Smooth muscle cell (in vitro differentiated cells): ENCODE data around the gene ATP6V0A1. TPM values are rescaled to one million over a fixed set of nuclear protein-coding genes. Genes with fewer than 3 reads are reported as not detected.
A peak's percentile ranks its signal among the peaks of the same experiment; 100 is the strongest.

Experiments used
- DNase-seq: peaks from one replicate; lab custom pipeline; 2025; ENCODE audit not compliant: unreplicated experiment; lab: John Stamatoyannopoulos, UW
- H2AFZ ChIP-seq: fragments of 200-600 bp; sonication (generic); 2 replicates; pipeline ENCODE4 v1.6.0; 2016; ENCODE audit warnings: antibody characterized with exemption, low read depth, mild to moderate bottlenecking
- H3F3A ChIP-seq: fragments of 200-600 bp; sonication (generic); 2 replicates; pipeline ENCODE4 v1.6.0; 2017; ENCODE audit warnings: antibody characterized with exemption, low read depth
- H3K27ac ChIP-seq: fragments of 200-600 bp; sonication (generic); 2 replicates; pipeline ENCODE4 v1.5.1; 2016; ENCODE audit warnings: low read depth, mild to moderate bottlenecking
- H3K27me3 ChIP-seq: fragments of 200-600 bp; sonication (generic); 2 replicates; pipeline ENCODE4 v1.6.1; 2016; ENCODE audit warnings: low read depth, mild to moderate bottlenecking
- H3K36me3 ChIP-seq: fragments of 200-600 bp; sonication (generic); 2 replicates; pipeline ENCODE4 v1.5.1; 2016; ENCODE audit warnings: low read depth
- H3K4me1 ChIP-seq: fragments of 200-600 bp; sonication (generic); 2 replicates; pipeline ENCODE4 v1.5.1; 2016; ENCODE audit warnings: low read depth
- H3K4me2 ChIP-seq: fragments of 200-600 bp; sonication (generic); 2 replicates; pipeline ENCODE4 v1.6.0; 2016; ENCODE audit warnings: mild to moderate bottlenecking
- H3K4me3 ChIP-seq: fragments of 200-600 bp; sonication (generic); 2 replicates; pipeline ENCODE4 v1.5.1; 2016; ENCODE audit warnings: mild to moderate bottlenecking
- H3K79me2 ChIP-seq: fragments of 200-600 bp; sonication (generic); 2 replicates; pipeline ENCODE4 v1.6.0; 2016; ENCODE audit warnings: low read depth, mild to moderate bottlenecking
- H3K9ac ChIP-seq: fragments of 200-600 bp; sonication (generic); 2 replicates; pipeline ENCODE4 v1.6.0; 2016; ENCODE audit warnings: low read depth
- H3K9me3 ChIP-seq: fragments of 200-600 bp; sonication (generic); replicated peaks from 2 replicates; pipeline ENCODE4 v1.5.1; 2016; ENCODE audit warnings: low read depth
- H4K20me1 ChIP-seq: fragments of 200-600 bp; sonication (generic); 2 replicates; pipeline ENCODE4 v1.6.0; 2016; ENCODE audit warnings: low read depth
- CTCF ChIP-seq: fragments of 200-600 bp; sonication (generic); IDR thresholded peaks from 2 replicates; pipeline ENCODE4 v1.5.1; 2017; ENCODE audit warnings: borderline replicate concordance, mild to moderate bottlenecking, antibody characterized with exemption; ENCODE audit not compliant: insufficient read depth, poor library complexity, severe bottlenecking
- WGBS: methylation state at CpG from one replicate; pipeline ENCODE4 v1.1.7; 2016; ENCODE audit warnings: low lambda C conversion rate; 5-methylcytosine and 5-hydroxymethylcytosine counted together
- polyA plus RNA-seq: library from polyadenylated mRNA; unstranded; fragments of >200 nt; fragmentation: Nextera tagmentation; extraction: Ambion mirVana; gene quantifications from 2 replicates; pipeline ENCODE4 v1.2.1, GENCODE V29; 2016
- total RNA-seq: library from RNA; depleted of rRNA; stranded (reverse); fragments of >200 nt; gene quantifications from 2 replicates; pipeline ENCODE4 v1.2.3, GENCODE V29; 2014

Gene ATP6V0A1
- total and polyA plus RNA-seq, 2 experiments from 2014 or later: 27.3 to 54.7 TPM

- H3K27me3 ChIP-seq: no peaks in the 10 kb centered on the region
- no peak overlapping the region for H3K9ac ChIP-seq
- no peak for DNase-seq
- no peaks in the 10 kb centered on the region for H3K36me3 ChIP-seq
- no peak overlapping the region for H3K4me2 ChIP-seq
- peaks cover 13% of the 10 kb centered on the region for H3F3A ChIP-seq
- no peak for TF ChIP-seq CTCF
- no peaks in the 10 kb centered on the region for H4K20me1 ChIP-seq
- H3K79me2 ChIP-seq: peaks cover 30% of the 10 kb centered on the region
- peaks cover 14% of the 10 kb centered on the region for H3K4me1 ChIP-seq
- WGBS: 96% methylated on average over 15 of the region's 15 CpGs
- H3K9me3 ChIP-seq: no peaks in the 10 kb centered on the region
- no peak overlapping the region for H3K4me3 ChIP-seq
- no peak overlapping the region for H2AFZ ChIP-seq
- H3K27ac ChIP-seq: no peak overlapping the region
These were observed 106.3 kb downstream of the ATP6V0A1 start for GRCh38 chr17:42564815-42565522.

- Histone ChIP-seq H3K4me3 (no peak overlapping the region), H3K4me2 (no peak overlapping the region), H2AFZ (no peak overlapping the region), H4K20me1 (no peaks in the 10 kb centered on the region), H3K4me1 (peaks cover 14% of the 10 kb centered on the region), H3K27ac (peak overlapping the region; percentile 51), H3K27me3 (no peaks in the 10 kb centered on the region), H3K79me2 (peaks cover 30% of the 10 kb centered on the region), H3K9me3 (no peaks in the 10 kb centered on the region), H3K9ac (no peak overlapping the region), H3K36me3 (peaks cover 3% of the 10 kb centered on the region), H3F3A (peaks cover 13% of the 10 kb centered on the region)
- DNase-seq: no peak
- TF ChIP-seq CTCF: no peak
- WGBS: 93% methylated on average over 16 of the region's 16 CpGs
These were observed 107.0 kb downstream of the ATP6V0A1 start for GRCh38 chr17:42565523-42566214.

- DNase-seq: no peak
- H3K4me3 ChIP-seq: peak overlapping the region; percentile 87
- peaks cover 3% of the 10 kb centered on the region for H3K36me3 ChIP-seq
- H3F3A ChIP-seq: peaks cover 10% of the 10 kb centered on the region
- peaks cover 30% of the 10 kb centered on the region for H3K79me2 ChIP-seq
- peak overlapping the region; percentile 51 for H3K27ac ChIP-seq
- no peaks in the 10 kb centered on the region for H4K20me1 ChIP-seq
- no peaks in the 10 kb centered on the region for H3K9me3 ChIP-seq
- peak overlapping the region; percentile 37 for H3K9ac ChIP-seq
- no peaks in the 10 kb centered on the region for H3K27me3 ChIP-seq
- no peak for TF ChIP-seq CTCF
- H2AFZ ChIP-seq: no peak overlapping the region
- peaks cover 14% of the 10 kb centered on the region for H3K4me1 ChIP-seq
- peak overlapping the region; percentile 94 for H3K4me2 ChIP-seq
- 65% methylated on average over 28 of the region's 28 CpGs for WGBS
These were observed 107.7 kb downstream of the ATP6V0A1 start for GRCh38 chr17:42566215-42566882.
